Uterus (tissue), 4 donors: ENCODE results near the gene ALG12. TPM values are rescaled to one million over a fixed set of nuclear protein-coding genes. Genes with fewer than 3 reads are reported as not detected.
A peak's percentile ranks its signal among the peaks of the same experiment; 100 is the strongest.

Experiments
- DNase-seq, 2 donors: peaks; one replicate each; pipeline ENCODE4 v3.0.0-alpha.2; 2019 to 2020
- H3K27ac ChIP-seq, 2 donors: fragments of 200-600 bp; sonication (generic); 1 replicate in 1 of 2; 2 replicates in 1 of 2; pipeline ENCODE4 v1.5.1; 2016 to 2018
- H3K27me3 ChIP-seq, 2 donors: fragments of 200-600 bp; sonication (generic); one replicate each; pipeline ENCODE4 v1.5.1; 2018 to 2019; ENCODE audit warnings: control low read depth in 1 of 2
- H3K36me3 ChIP-seq, 2 donors: fragments of 200-600 bp; sonication (generic); one replicate each; pipeline ENCODE4 v1.5.1; 2019; ENCODE audit warnings: control low read depth in 1 of 2
- H3K4me1 ChIP-seq, 2 donors: fragments of 200-600 bp; sonication (generic); one replicate each; pipeline ENCODE4 v1.5.1; 2018 to 2019; ENCODE audit warnings: control low read depth in 1 of 2
- H3K4me3 ChIP-seq, 2 donors: fragments of 200-600 bp; sonication (generic); 1 replicate in 1 of 2; 2 replicates in 1 of 2; pipeline ENCODE4 v1.5.1; 2018 to 2019; ENCODE audit warnings: mild to moderate bottlenecking in 1 of 2
- H3K9me3 ChIP-seq, 2 donors: fragments of 200-600 bp; sonication (generic); one replicate each; pipeline ENCODE4 v1.5.1; 2019; ENCODE audit warnings: control low read depth in 1 of 2
- CTCF ChIP-seq, 4 experiments: fragments of 200-600 bp in 2 of 4; fragments of 450-650 bp in 2 of 4; sonication (generic) in 2 of 4; IDR thresholded peaks; one replicate each; pipeline ENCODE4 v1.5.1; 2016 to 2019; ENCODE audit warnings: antibody characterized with exemption in 4 of 4, mild to moderate bottlenecking in 2 of 4, moderate library complexity in 1 of 4
- POLR2A ChIP-seq, 2 donors: fragments of 450-650 bp; IDR thresholded peaks; one replicate each; pipeline ENCODE4 v1.6.1; 2016; ENCODE audit warnings: antibody characterized with exemption in 2 of 2, mild to moderate bottlenecking in 1 of 2, moderate library complexity in 1 of 2
- intact Hi-C: fragments of 100-400 bp; cut with DNase I; formaldehyde crosslinking; loops from one replicate; pipeline ENCODE4 v1.15.1; 2023; ENCODE audit warnings: low total_unique reads
- total RNA-seq, 4 donors: library from RNA; depleted of rRNA in 3 of 4; stranded (reverse); fragments of >200 nt in 3 of 4; gene quantifications; one replicate each; pipeline versions ENCODE4 v1.1.0 to v1.2.4, GENCODE V29; 2014 to 2023
- donor health status: DM: yes; HTN: yes; CAD: no.

The ALG12 gene
- total RNA-seq, 4 donors from 2014 or later = 11.8 to 22.5 (median 18.3) TPM

GRCh38 chr22:49959782-49960158 is 41.5 kb upstream of the ALG12 start:
- TF ChIP-seq CTCF (IDR thresholded peaks at IDR 0.05) (peak in 2 of 4 experiments; percentile 9 to 10), POLR2A (IDR thresholded peaks at IDR 0.05) (no peak)
- Histone ChIP-seq H3K4me1 (peaks cover 0 to 20% of the 10 kb centered on the region in 2 donors), H3K4me3 (peak overlapping the region; percentile 55 to 79), H3K9me3 (no peaks in the 10 kb centered on the region), H3K27me3 (no peaks in the 10 kb centered on the region), H3K27ac (peak overlapping the region; percentile 93 to 95), H3K36me3 (no peaks in the 10 kb centered on the region)
- no peak for DNase-seq
- intact Hi-C loops = no loop called here

- DNase-seq = no peak
- H3K27me3 ChIP-seq = no peaks in the 10 kb centered on the region
- peak overlapping the region in 1 of 2 donors; percentile 79 for H3K4me3 ChIP-seq
- H3K4me1 ChIP-seq = peaks cover 0 to 16% of the 10 kb centered on the region in 2 donors
- H3K36me3 ChIP-seq = no peaks in the 10 kb centered on the region
- intact Hi-C loops = no loop called here
- TF ChIP-seq CTCF (IDR thresholded peaks at IDR 0.05) (no peak), POLR2A (IDR thresholded peaks at IDR 0.05) (no peak)
- no peaks in the 10 kb centered on the region for H3K9me3 ChIP-seq
- peak overlapping the region; percentile 93 to 95 for H3K27ac ChIP-seq
Observed at GRCh38 chr22:49958931-49959781, 40.9 kb upstream of the ALG12 start.

- intact Hi-C loops = no loop called here
- no peak overlapping the region for H3K4me3 ChIP-seq
- peak overlapping the region in 1 of 2 donors; percentile 93 for H3K27ac ChIP-seq
- peaks cover 0 to 9% of the 10 kb centered on the region in 2 donors for H3K4me1 ChIP-seq
- DNase-seq = no peak
- H3K9me3 ChIP-seq = no peaks in the 10 kb centered on the region
- H3K27me3 ChIP-seq = no peaks in the 10 kb centered on the region
- TF ChIP-seq POLR2A (IDR thresholded peaks at IDR 0.05) (no peak), CTCF (IDR thresholded peaks at IDR 0.05) (no peak)
- no peaks in the 10 kb centered on the region for H3K36me3 ChIP-seq
Observed at GRCh38 chr22:49958366-49958921, 40.2 kb upstream of the ALG12 start.

GRCh38 chr22:49957826-49958365 is 39.7 kb upstream of the ALG12 start:
- no peaks in the 10 kb centered on the region for H3K9me3 ChIP-seq
- H3K4me3 ChIP-seq = no peak overlapping the region
- intact Hi-C loops = no loop called here
- no peak for DNase-seq
- H3K4me1 ChIP-seq = peaks cover 0 to 3% of the 10 kb centered on the region in 2 donors
- no peaks in the 10 kb centered on the region for H3K27me3 ChIP-seq
- TF ChIP-seq POLR2A (IDR thresholded peaks at IDR 0.05) = no peak
- no peak for TF ChIP-seq CTCF (IDR thresholded peaks at IDR 0.05)
- no peaks in the 10 kb centered on the region for H3K36me3 ChIP-seq
- H3K27ac ChIP-seq = no peak overlapping the region
